Gastroesophageal sphincter (tissue), 3 donors: ENCODE data around the gene CD226.

Experiments
- CTCF ChIP-seq, 4 experiments: fragments of 200-600 bp in 2 of 4; fragments of 450-650 bp in 2 of 4; sonication (generic) in 1 of 4; IDR thresholded peaks; one replicate each; pipeline ENCODE4 v1.5.1; 2017 to 2019; ENCODE audit warnings: antibody characterized with exemption in 4 of 4, mild to moderate bottlenecking in 2 of 4, moderate library complexity in 2 of 4
- POLR2A ChIP-seq, 2 donors: fragments of 450-650 bp; IDR thresholded peaks; one replicate each; pipeline ENCODE4 v1.6.1; 2017; ENCODE audit warnings: antibody characterized with exemption in 2 of 2, mild to moderate bottlenecking in 2 of 2, moderate library complexity in 1 of 2

- TF ChIP-seq POLR2A (IDR thresholded peaks at IDR 0.05) (no peak), CTCF (IDR thresholded peaks at IDR 0.05) (no peak)
Measured at GRCh38 chr18:69853051-69853450, 94.6 kb downstream of the CD226 start.
